Measurements from ENCODE around the gene TARM1.

- TF ChIP-seq EZH2 (optimal IDR thresholded peaks at IDR 0.05; ENCODE audit: low read depth, low read length) (no peak), CTCF (IDR thresholded peaks at IDR 0.05; ENCODE audit: low read length) (no peak)
These were observed 24.0 kb upstream of the TARM1 start for GRCh38 chr19:54104998-54105715.

All from MM.1S (cell line).